SK-N-SH (cell line): ENCODE results near the gene LRCH4. TPM values are rescaled to one million over a fixed set of nuclear protein-coding genes. Genes with fewer than 3 reads are reported as not detected.
"Not testable (repeated sequence)": the region's sequence is repeated elsewhere in the genome, so short reads cannot be mapped to it uniquely, and the experiment has no call there.

Experiments
- CTCF ChIA-PET: fragments of 300-600, 350-600 bp; formaldehyde crosslinking; extraction: SDS; loops from one replicate; lab custom pipeline; 2021; lab: Yijun Ruan, JAX
- POLR2A ChIA-PET: fragments of 350-600 bp; sonication (Branson Sonifier 250); formaldehyde crosslinking; extraction: SDS; loops from one replicate; lab custom pipeline; 2020; ENCODE audit warnings: antibody characterized with exemption, inconsistent platforms; lab: Yijun Ruan, JAX
- DNase-seq: peaks from one replicate; pipeline ENCODE4 v3.0.0; 2012
- H2AFZ ChIP-seq: fragments of 200-600 bp; sonication (generic); 2 replicates; pipeline ENCODE4 v1.8.1; 2016; ENCODE audit warnings: antibody characterized with exemption, mild to moderate bottlenecking, low read depth
- H3F3A ChIP-seq: fragments of 200-600 bp; sonication (generic); replicated peaks from 2 replicates; pipeline ENCODE3; 2016; ENCODE audit warnings: antibody characterized with exemption, mild to moderate bottlenecking; ENCODE audit not compliant: insufficient read depth
- H3K27ac ChIP-seq, 2 experiments: fragments of 200-500 bp in 1 of 2; fragments of 200-600 bp in 1 of 2; sonication (Bioruptor generic) in 1 of 2; sonication (generic), shearing (Covaris generic) in 1 of 2; 2 replicates each; pipeline versions ENCODE4 v1.5.1 to v1.6.1; 2014 to 2016; ENCODE audit warnings: low read depth in 2 of 2, inconsistent platforms in 1 of 2, low read length in 1 of 2, mild to moderate bottlenecking in 1 of 2, mixed read lengths in 1 of 2
- H3K27me3 ChIP-seq: fragments of 200-600 bp; sonication (generic), shearing (Covaris generic); 2 replicates; pipeline ENCODE4 v1.6.1; 2016; ENCODE audit warnings: mixed run types; ENCODE audit not compliant: insufficient read depth
- H3K36me3 ChIP-seq, 2 experiments: fragments of 200-500 bp in 1 of 2; fragments of 200-600 bp in 1 of 2; sonication (Bioruptor generic) in 1 of 2; sonication (generic) in 1 of 2; replicated peaks in 1 of 2; 2 replicates each; pipeline versions ENCODE3 to v1.5.1; 2014 to 2016; ENCODE audit warnings: low read length in 1 of 2, mild to moderate bottlenecking in 1 of 2; ENCODE audit not compliant: insufficient read depth in 2 of 2, control insufficient read depth in 1 of 2
- H3K4me1 ChIP-seq, 2 experiments: fragments of 200-500 bp in 1 of 2; fragments of 200-600 bp in 1 of 2; sonication (Bioruptor generic) in 1 of 2; sonication (generic), shearing (Covaris generic) in 1 of 2; 2 replicates each; pipeline versions ENCODE4 v1.5.1 to v1.6.1; 2014 to 2016; ENCODE audit warnings: low read depth in 1 of 2, low read length in 1 of 2, mixed run types in 1 of 2; ENCODE audit not compliant: insufficient read depth in 2 of 2, control insufficient read depth in 1 of 2
- H3K4me2 ChIP-seq: fragments of 200-600 bp; sonication (generic), shearing (Covaris generic); 2 replicates; pipeline ENCODE4 v1.6.1; 2017; ENCODE audit warnings: mixed run types
- H3K4me3 ChIP-seq, 2 experiments: fragments of 200-500 bp in 1 of 2; fragments of 200-600 bp in 1 of 2; sonication (Bioruptor generic) in 1 of 2; sonication (generic), shearing (Covaris generic) in 1 of 2; 2 replicates each; pipeline versions ENCODE4 v1.5.1 to v1.8.1; 2014 to 2016; ENCODE audit warnings: low read depth in 2 of 2, inconsistent platforms in 1 of 2, low read length in 1 of 2, mild to moderate bottlenecking in 1 of 2, mixed read lengths in 1 of 2, moderate library complexity in 1 of 2
- H3K79me2 ChIP-seq: fragments of 200-600 bp; sonication (generic); 2 replicates; pipeline ENCODE4 v1.8.1; 2017; ENCODE audit warnings: mild to moderate bottlenecking; ENCODE audit not compliant: insufficient read depth
- H3K9ac ChIP-seq: fragments of 200-600 bp; sonication (generic); 2 replicates; pipeline ENCODE4 v1.6.1; 2017; ENCODE audit warnings: mixed run types
- H3K9me2 ChIP-seq: fragments of 200-600 bp; sonication (generic); 2 replicates; pipeline ENCODE4 v1.6.1; 2017; ENCODE audit warnings: mixed run types
- H3K9me3 ChIP-seq: fragments of 200-600 bp; sonication (generic); 2 replicates; pipeline ENCODE4 v1.6.1; 2017; ENCODE audit warnings: mixed run types, mild to moderate bottlenecking, moderate library complexity
- H4K20me1 ChIP-seq: fragments of 200-600 bp; sonication (generic); 2 replicates; pipeline ENCODE4 v1.6.1; 2017; ENCODE audit warnings: mild to moderate bottlenecking, mixed run types; ENCODE audit not compliant: insufficient read depth
- CTCF ChIP-seq: fragments of 200-600 bp; sonication (generic); IDR thresholded peaks from 2 replicates; pipeline ENCODE4 v1.6.1; 2017; ENCODE audit warnings: antibody characterized with exemption, mild to moderate bottlenecking, moderate library complexity
- ELF1 ChIP-seq: IDR thresholded peaks from 2 replicates; pipeline ENCODE4 v1.4.0; 2012
- FOXJ3 ChIP-seq: sonication (generic); formaldehyde crosslinking; IDR thresholded peaks from 2 replicates; pipeline ENCODE4 v1.5.1; 2020; ENCODE audit warnings: mild to moderate bottlenecking, missing genetic modification reagents
- GABPA ChIP-seq: IDR thresholded peaks from 2 replicates; pipeline ENCODE4 v1.4.0; 2012; ENCODE audit warnings: low read depth, mild to moderate bottlenecking
- GATA2 ChIP-seq: sonication (generic); formaldehyde crosslinking; IDR thresholded peaks from 2 replicates; pipeline ENCODE4 v1.5.0; 2020; ENCODE audit warnings: mild to moderate bottlenecking, missing genetic modification reagents
- JUND ChIP-seq: IDR thresholded peaks from 2 replicates; pipeline ENCODE4 v1.4.0; 2012
- MAX ChIP-seq: IDR thresholded peaks from 2 replicates; pipeline ENCODE4 v1.4.0; 2012; ENCODE audit warnings: low read depth
- MEF2A ChIP-seq: IDR thresholded peaks from 2 replicates; pipeline ENCODE4 v1.4.0; 2012; ENCODE audit warnings: low read depth, borderline replicate concordance
- MXI1 ChIP-seq: IDR thresholded peaks from 2 replicates; pipeline ENCODE4 v1.6.1; 2012; ENCODE audit warnings: mild to moderate bottlenecking, low read depth, low read length, improper control_type of control experiment
- NFIC ChIP-seq: IDR thresholded peaks from 2 replicates; pipeline ENCODE4 v1.4.0; 2012; ENCODE audit warnings: borderline replicate concordance
- NRF1 ChIP-seq: IDR thresholded peaks from 2 replicates; pipeline ENCODE4 v1.6.1; 2012; ENCODE audit warnings: low read depth, mild to moderate bottlenecking, low read length
- RAD21 ChIP-seq: IDR thresholded peaks from 2 replicates; pipeline ENCODE4 v1.6.1; 2012; ENCODE audit warnings: mild to moderate bottlenecking, low read length
- RCOR1 ChIP-seq: fragments of 150-350 bp; IDR thresholded peaks from 2 replicates; pipeline ENCODE4 v1.6.1; 2017; ENCODE audit warnings: antibody characterized with exemption, low read length
- RFX5 ChIP-seq: IDR thresholded peaks from 2 replicates; pipeline ENCODE4 v1.6.1; 2012; ENCODE audit warnings: mild to moderate bottlenecking, improper control_type of control experiment, low read length
- RXRA ChIP-seq: IDR thresholded peaks from 2 replicates; pipeline ENCODE4 v1.4.0; 2012; ENCODE audit warnings: low read depth, mild to moderate bottlenecking, borderline replicate concordance
- TAF1 ChIP-seq: IDR thresholded peaks from 2 replicates; pipeline ENCODE4 v1.6.1; 2012; ENCODE audit warnings: low read depth, mild to moderate bottlenecking, low read length, moderate library complexity, borderline replicate concordance
- YY1 ChIP-seq: IDR thresholded peaks from 2 replicates; pipeline ENCODE4 v1.4.0; 2012; ENCODE audit warnings: low read depth, mild to moderate bottlenecking
- ZBTB33 ChIP-seq: IDR thresholded peaks from 2 replicates; pipeline ENCODE4 v1.4.0; 2012; ENCODE audit warnings: low read depth, borderline replicate concordance
- WGBS: methylation state at CpG from one replicate; pipeline ENCODE4 v1.1.6; 2017; ENCODE audit warnings: low lambda C conversion rate; 5-methylcytosine and 5-hydroxymethylcytosine counted together
- polyA plus RNA-seq, 3 experiments: library from polyadenylated mRNA; depleted of rRNA; stranded (reverse); fragments of >200 nt; gene quantifications; 2 replicates each; pipeline ENCODE4 v1.2.3, GENCODE V29; 2012

The LRCH4 gene
- polyA plus RNA-seq, 1 of the 3 experiments (the other 2 are of a cell fraction) = 29.8 TPM

DNA sequence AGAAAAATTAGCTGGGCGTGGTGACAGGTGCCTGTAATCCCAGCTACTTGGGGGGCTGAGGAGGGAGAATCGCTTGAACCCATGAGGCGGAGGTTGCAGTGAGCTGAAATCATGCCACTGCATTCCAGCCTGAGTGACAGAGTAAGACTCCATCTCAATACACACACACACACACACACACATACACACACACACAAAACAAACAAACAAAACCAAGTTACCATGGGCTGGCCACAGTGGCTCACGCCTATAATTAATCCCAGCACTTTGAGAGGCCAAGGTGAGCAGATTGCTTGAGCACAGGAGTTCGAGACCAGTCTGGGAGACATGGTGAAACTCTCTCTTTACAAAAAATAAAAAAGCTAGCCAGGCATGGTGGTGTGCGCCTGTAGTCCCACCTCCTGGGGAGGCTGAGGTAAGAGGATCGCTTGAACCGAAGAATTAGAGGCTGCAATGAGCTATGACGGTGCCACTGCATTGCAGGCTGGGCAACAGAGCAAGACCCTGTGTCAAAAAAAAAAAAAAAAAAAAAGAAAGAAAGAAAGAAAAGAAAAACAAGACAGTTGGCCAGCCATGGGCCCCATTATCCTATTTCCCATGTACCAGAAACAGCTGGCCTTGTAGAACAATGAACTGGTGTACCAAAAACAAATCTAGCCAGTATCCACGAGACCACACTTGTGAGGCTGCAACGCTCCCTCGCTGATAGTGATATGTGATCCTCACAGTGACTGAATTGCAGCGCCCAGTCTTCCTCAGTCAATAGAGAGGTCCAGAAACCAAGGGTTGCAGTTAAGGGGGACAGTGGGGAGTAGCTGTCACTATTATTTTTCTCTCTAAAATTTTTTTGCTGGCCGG lies 53.5 kb downstream of the LRCH4 start:
- Histone ChIP-seq H3K79me2 (no peaks in the 10 kb centered on the region), H3K4me3 (no peak overlapping the region), H3K27ac (no peak overlapping the region), H3K9me3 (no peaks in the 10 kb centered on the region), H3K4me1 (no peaks in the 10 kb centered on the region), H4K20me1 (no peaks in the 10 kb centered on the region), H3K9me2 (no peaks in the 10 kb centered on the region), H3K9ac (no peak overlapping the region), H3K36me3 (no peaks in the 10 kb centered on the region), H2AFZ (no peak overlapping the region), H3F3A (no peaks in the 10 kb centered on the region), H3K27me3 (no peaks in the 10 kb centered on the region), H3K4me2 (no peak overlapping the region)
- 85% methylated on average over 14 of the region's 14 CpGs for WGBS
- no peak for TF ChIP-seq FOXJ3 (CRISPR knock-in tag)
- TF ChIP-seq RFX5 = no peak
- TF ChIP-seq NRF1 = no peak
- no peak for TF ChIP-seq MXI1
- TF ChIP-seq MEF2A = no peak
- no peak for TF ChIP-seq RCOR1
- TF ChIP-seq TAF1 = no peak
- no peak for TF ChIP-seq NFIC
- no peak for TF ChIP-seq YY1
- TF ChIP-seq RAD21 = no peak
- TF ChIP-seq ELF1 = no peak
- TF ChIP-seq MAX = no peak
- no peak for TF ChIP-seq GATA2
- no peak for TF ChIP-seq CTCF
- TF ChIP-seq ZBTB33 = no peak
- no peak for TF ChIP-seq GABPA
- no peak for TF ChIP-seq JUND
- TF ChIP-seq RXRA = no peak
- ChIA-PET POLR2A (interaction anchor here (1.1 kb wide), 1 partner anchor 42 kb away, joined by 3 read pairs; no protein-coding TSS in a partner anchor), CTCF (interaction anchor here (1.1 to 19.1 kb wide), 5 partner anchors 13 to 66 kb away, joined by 3 to 353 read pairs (median 4); no protein-coding TSS in a partner anchor)
- no peak for DNase-seq

DNA sequence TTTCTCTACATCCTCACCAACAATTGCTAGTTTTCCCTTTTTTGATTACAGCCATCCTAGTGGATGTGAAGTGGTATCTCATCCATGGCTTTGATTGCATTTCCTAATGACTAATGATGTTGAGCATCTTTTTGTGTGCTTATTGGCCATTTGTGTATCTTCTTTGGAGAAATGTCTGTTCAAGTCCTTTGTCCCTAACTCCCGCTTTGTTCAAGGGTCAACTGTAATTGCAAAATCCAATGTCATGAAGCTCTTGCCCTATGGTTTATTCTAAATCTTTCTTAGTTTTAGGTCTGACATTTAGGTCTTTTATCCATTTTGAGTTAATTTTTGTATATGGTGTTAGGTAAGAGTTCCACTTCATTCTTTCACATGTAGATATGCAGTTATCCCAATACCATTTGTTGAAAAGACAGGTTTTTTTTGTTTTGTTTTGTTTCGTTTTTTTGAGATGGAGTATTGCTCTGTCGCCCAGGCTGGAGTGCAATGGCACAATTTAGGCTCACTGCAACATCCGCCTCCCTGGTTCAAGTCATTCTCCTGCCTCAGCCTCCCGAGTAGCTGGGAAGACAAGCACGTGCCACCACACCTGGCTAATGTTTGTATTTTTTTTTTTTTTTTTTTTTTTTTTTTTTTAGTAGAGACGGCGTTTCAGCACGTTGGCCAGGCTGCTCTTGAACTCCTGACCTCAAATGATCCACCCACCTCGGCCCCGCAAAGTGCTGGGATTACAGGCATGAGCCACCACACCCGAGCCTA lies 57.6 kb downstream of the LRCH4 start:
- H3K27ac ChIP-seq, H3K4me3 ChIP-seq, H3F3A ChIP-seq, H3K4me2 ChIP-seq, H3K27me3 ChIP-seq, H3K9ac ChIP-seq, H2AFZ ChIP-seq, DNase-seq, H3K9me3 ChIP-seq, POLR2A ChIA-PET, H3K4me1 ChIP-seq, H3K9me2 ChIP-seq, H3K79me2 ChIP-seq, H3K36me3 ChIP-seq, H4K20me1 ChIP-seq: not testable (repeated sequence)
- WGBS = 84% methylated on average over 12 of the region's 12 CpGs
- CTCF ChIA-PET = interaction anchor here (1.1 to 2.0 kb wide), 3 partner anchors 32 to 46 kb away, joined by 3 to 8 read pairs (median 4); no protein-coding TSS in a partner anchor
